ENCODE measurements around the gene TMCC2.

TMCC2 gene

GRCh38 chr1:205187420-205187819 lies 40.3 kb upstream of the TMCC2 start:
- no peak for TF ChIP-seq CTCF (IDR thresholded peaks at IDR 0.05; ENCODE audit: insufficient read depth, low read length, poor library complexity, severe bottlenecking)
- H3K27me3 ChIP-seq (replicated peaks; ENCODE audit: control insufficient read depth, insufficient read depth, low read length): no peaks in the 10 kb centered on the region
- H3K36me3 ChIP-seq (ENCODE audit: control insufficient read depth, insufficient read depth, low read length): no peaks in the 10 kb centered on the region
- no peak for DNase-seq (ENCODE audit: extremely low read depth, insufficient read length)
- no peak overlapping the region for H3K4me3 ChIP-seq (replicated peaks; ENCODE audit: low read depth, low read length)

- DNase-seq (ENCODE audit: extremely low read depth, insufficient read length): no peak
- Histone ChIP-seq H3K36me3 (ENCODE audit: control insufficient read depth, insufficient read depth, low read length) (no peaks in the 10 kb centered on the region), H3K27me3 (replicated peaks; ENCODE audit: control insufficient read depth, insufficient read depth, low read length) (no peaks in the 10 kb centered on the region), H3K4me3 (replicated peaks; ENCODE audit: low read depth, low read length) (no peak overlapping the region)
- no peak for TF ChIP-seq CTCF (IDR thresholded peaks at IDR 0.05; ENCODE audit: insufficient read depth, low read length, poor library complexity, severe bottlenecking)
Measured at GRCh38 chr1:205188098-205188497, 39.6 kb upstream of the TMCC2 start.

- Histone ChIP-seq H3K36me3 (ENCODE audit: control insufficient read depth, insufficient read depth, low read length) (no peaks in the 10 kb centered on the region), H3K4me3 (replicated peaks; ENCODE audit: low read depth, low read length) (no peak overlapping the region), H3K27me3 (replicated peaks; ENCODE audit: control insufficient read depth, insufficient read depth, low read length) (no peaks in the 10 kb centered on the region)
- DNase-seq (ENCODE audit: extremely low read depth, insufficient read length): no peak
- TF ChIP-seq CTCF (IDR thresholded peaks at IDR 0.05; ENCODE audit: insufficient read depth, low read length, poor library complexity, severe bottlenecking): no peak
Measured at GRCh38 chr1:205188596-205188995, 39.1 kb upstream of the TMCC2 start.

- TF ChIP-seq CTCF (IDR thresholded peaks at IDR 0.05; ENCODE audit: insufficient read depth, low read length, poor library complexity, severe bottlenecking): no peak
- H3K27me3 ChIP-seq (replicated peaks; ENCODE audit: control insufficient read depth, insufficient read depth, low read length): no peaks in the 10 kb centered on the region
- no peak for DNase-seq (ENCODE audit: extremely low read depth, insufficient read length)
- no peak overlapping the region for H3K4me3 ChIP-seq (replicated peaks; ENCODE audit: low read depth, low read length)
- H3K36me3 ChIP-seq (ENCODE audit: control insufficient read depth, insufficient read depth, low read length): no peaks in the 10 kb centered on the region
Measured at GRCh38 chr1:205189131-205189530, 38.6 kb upstream of the TMCC2 start.

- Histone ChIP-seq H3K27me3 (replicated peaks; ENCODE audit: control insufficient read depth, insufficient read depth, low read length) (no peaks in the 10 kb centered on the region), H3K4me3 (replicated peaks; ENCODE audit: low read depth, low read length) (no peak overlapping the region)
- DNase-seq (ENCODE audit: extremely low read depth, insufficient read length): no peak
Measured at GRCh38 chr1:205190845-205191577, 36.7 kb upstream of the TMCC2 start.

More at GRCh38 chr1:205190845-205191577, 36.7 kb upstream of the TMCC2 start:
- H3K36me3 ChIP-seq (ENCODE audit: control insufficient read depth, insufficient read depth, low read length): no peaks in the 10 kb centered on the region
- TF ChIP-seq CTCF (IDR thresholded peaks at IDR 0.05; ENCODE audit: insufficient read depth, low read length, poor library complexity, severe bottlenecking): no peak

All from GM06990 (cell line).